LHCN-M2 (cell line): ENCODE results near the gene GOLGA8Q. TPM values are rescaled to one million over a fixed set of nuclear protein-coding genes. Genes with fewer than 3 reads are reported as not detected.
A peak's percentile ranks its signal among the peaks of the same experiment; 100 is the strongest.
"Not testable (repeated sequence)": the region's sequence is repeated elsewhere in the genome, so short reads cannot be mapped to it uniquely, and the experiment has no call there.

Experiments used
- DNase-seq: peaks from one replicate; pipeline ENCODE4 v3.0.0-alpha.2; 2012; ENCODE audit warnings: low read depth
- polyA plus RNA-seq: library from polyadenylated mRNA; unstranded; fragments of >200 nt; gene quantifications from one replicate; pipeline ENCODE4 v1.2.1, GENCODE V29; 2012; ENCODE audit warnings: missing spikeins
- total RNA-seq: library from RNA; depleted of rRNA; stranded (reverse); fragments of >200 nt; gene quantifications from 2 replicates; pipeline ENCODE4 v1.2.3, GENCODE V29; 2014; rRNA removed

GOLGA8Q gene
- total RNA-seq: 0.77 and 1.2 TPM in 2 replicates
- 0.24 TPM for polyA plus RNA-seq

- not testable (repeated sequence) for DNase-seq
Observed at GRCh38 chr15:30551750-30552149, at the start of gene GOLGA8Q. Gene GOLGA8Q (plus strand): TSS chr15:30552050. CDS start chr15:30552078, 28 bp downstream.

- DNase-seq: not testable (repeated sequence)
Observed at GRCh38 chr15:30502904-30503781, 48.7 kb upstream of the GOLGA8Q start.

GRCh38 chr15:30504162-30504843 lies 47.5 kb upstream of the GOLGA8Q start:
- not testable (repeated sequence) for DNase-seq

GRCh38 chr15:30514545-30514944 lies 37.3 kb upstream of the GOLGA8Q start:
- DNase-seq: not testable (repeated sequence)

- not testable (repeated sequence) for DNase-seq
Observed at GRCh38 chr15:30523453-30524243, 28.2 kb upstream of the GOLGA8Q start.

- DNase-seq: not testable (repeated sequence)
Observed at GRCh38 chr15:30525912-30526311, 25.9 kb upstream of the GOLGA8Q start.

- not testable (repeated sequence) for DNase-seq
Observed at GRCh38 chr15:30529049-30529448, 22.8 kb upstream of the GOLGA8Q start.

- DNase-seq: peak; percentile 0
Observed at GRCh38 chr15:30566949-30567348, 15.1 kb downstream of the GOLGA8Q start.

GRCh38 chr15:30573012-30573491 lies 21.2 kb downstream of the GOLGA8Q start:
- not testable (repeated sequence) for DNase-seq

GRCh38 chr15:30579394-30579970 lies 27.6 kb downstream of the GOLGA8Q start:
- not testable (repeated sequence) for DNase-seq

GRCh38 chr15:30580716-30581115 lies 28.9 kb downstream of the GOLGA8Q start:
- DNase-seq: not testable (repeated sequence)

GRCh38 chr15:30598953-30599352 lies 47.1 kb downstream of the GOLGA8Q start:
- DNase-seq: not testable (repeated sequence)

- not testable (repeated sequence) for DNase-seq
Observed at GRCh38 chr15:30603796-30604195, 51.9 kb downstream of the GOLGA8Q start, which contains the start of gene GOLGA8H. Gene GOLGA8H (plus strand): TSS chr15:30604028. CDS start chr15:30604126, 98 bp downstream.

Other genes with a start within 250 kb of the GOLGA8Q start
- gene CHRFAM7A, start 158.5 kb upstream of the GOLGA8Q start, total RNA-seq: 2.2 and 4.6 TPM in 2 replicates
- gene GOLGA8R, start 137.8 kb upstream of the GOLGA8Q start, total RNA-seq: 1.3 and 2.0 TPM in 2 replicates
- gene GOLGA8H, start 52.0 kb downstream of the GOLGA8Q start, total RNA-seq: 0.40 and 0.77 TPM in 2 replicates